Osteocyte (in vitro differentiated cells): ENCODE results near the gene SMIM13. TPM values are rescaled to one million over a fixed set of nuclear protein-coding genes. Genes with fewer than 3 reads are reported as not detected.
A peak's percentile ranks its signal among the peaks of the same experiment; 100 is the strongest.

Source experiments
- DNase-seq: peaks from one replicate; pipeline ENCODE4 v3.0.0; 2021; ENCODE audit warnings: mixed read lengths; ENCODE audit not compliant: unreplicated experiment; ENCODE audit errors: extremely low spot score
- H3K27ac Mint-ChIP-seq: one replicate; pipeline ENCODE4 v1.8.0; 2021; ENCODE audit warnings: mild to moderate bottlenecking, mixed read lengths; ENCODE audit not compliant: unreplicated experiment
- H3K27me3 Mint-ChIP-seq: one replicate; pipeline ENCODE4 v1.8.0; 2021; ENCODE audit warnings: mixed read lengths; ENCODE audit not compliant: unreplicated experiment
- H3K36me3 Mint-ChIP-seq: one replicate; pipeline ENCODE4 v1.8.0; 2021; ENCODE audit warnings: mixed read lengths; ENCODE audit not compliant: unreplicated experiment
- H3K4me1 Mint-ChIP-seq: one replicate; pipeline ENCODE4 v1.8.0; 2021; ENCODE audit warnings: mixed read lengths; ENCODE audit not compliant: unreplicated experiment
- H3K4me3 Mint-ChIP-seq: one replicate; pipeline ENCODE4 v1.8.0; 2021; ENCODE audit warnings: mild to moderate bottlenecking, moderate library complexity, mixed read lengths; ENCODE audit not compliant: unreplicated experiment
- H3K9me3 Mint-ChIP-seq: one replicate; pipeline ENCODE4 v1.8.0; 2021; ENCODE audit warnings: mixed read lengths; ENCODE audit not compliant: unreplicated experiment
- CTCF ChIP-seq: fragments of 200-600 bp; sonication (generic); IDR thresholded peaks from 2 replicates; pipeline ENCODE4 v1.5.0; 2021; ENCODE audit warnings: antibody characterized with exemption, mild to moderate bottlenecking, moderate library complexity
- total RNA-seq: library from RNA; stranded (reverse); gene quantifications from 2 replicates; pipeline ENCODE4 v1.2.1, GENCODE V29; 2021

The SMIM13 gene
- total RNA-seq, 1 donor from 2014 or later = 19.6 TPM

- no peak for TF ChIP-seq CTCF
- DNase-seq = no peak
- Mint-ChIP-seq H3K4me3 (peak overlapping the region; percentile 90), H3K9me3 (no peaks in the 10 kb centered on the region), H3K27me3 (no peaks in the 10 kb centered on the region), H3K27ac (peak overlapping the region; percentile 97), H3K4me1 (peaks cover 33% of the 10 kb centered on the region), H3K36me3 (peaks cover 6% of the 10 kb centered on the region)
These were observed 1.3 kb downstream of the SMIM13 start for GRCh38 chr6:11094941-11095340.

DNA sequence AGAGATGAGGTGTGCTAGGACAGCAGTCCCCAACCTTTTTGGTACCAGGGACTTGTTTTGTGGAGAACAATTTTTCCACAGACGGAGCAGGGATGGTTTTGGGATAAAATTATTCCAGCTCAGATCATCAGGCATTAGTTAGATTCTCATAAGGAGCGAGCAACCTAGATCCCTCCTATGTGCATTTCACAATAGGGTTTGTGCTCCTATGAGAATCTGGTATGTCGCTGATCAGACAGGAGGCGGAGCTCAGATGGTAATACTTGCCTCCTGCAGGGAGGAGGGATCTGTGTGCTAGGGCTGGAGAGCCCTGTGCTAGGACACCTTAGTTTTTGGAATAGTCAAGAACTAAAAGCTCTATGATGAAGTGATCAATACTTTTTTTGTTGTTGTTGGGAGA, 2.5 kb downstream of the SMIM13 start:
- DNase-seq = no peak
- peaks cover 14% of the 10 kb centered on the region for H3K36me3 Mint-ChIP-seq
- no peak overlapping the region for H3K4me3 Mint-ChIP-seq
- no peak for TF ChIP-seq CTCF
- peaks cover 8% of the 10 kb centered on the region for H3K9me3 Mint-ChIP-seq
- no peaks in the 10 kb centered on the region for H3K27me3 Mint-ChIP-seq
- peaks cover 33% of the 10 kb centered on the region for H3K4me1 Mint-ChIP-seq
- peak overlapping the region; percentile 70 for H3K27ac Mint-ChIP-seq

DNA sequence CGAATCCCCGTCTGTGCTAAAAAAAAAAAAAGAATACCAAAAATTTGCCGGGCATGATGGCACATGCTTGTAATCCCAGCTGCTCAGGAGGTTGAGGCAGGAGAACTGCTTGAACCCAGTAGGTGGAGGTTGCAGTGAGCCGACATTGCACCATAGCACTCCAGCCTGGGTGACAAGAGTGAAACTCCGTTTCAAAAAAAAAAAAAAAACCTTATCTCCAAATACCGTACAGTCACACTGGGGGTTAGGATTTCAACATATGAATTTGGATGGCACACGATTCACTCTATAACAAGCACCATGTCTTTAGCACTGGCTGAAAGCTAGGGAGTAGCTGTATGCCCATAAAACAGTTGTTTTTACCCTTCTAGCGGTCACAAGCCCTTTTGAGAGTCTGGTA, 3.8 kb downstream of the SMIM13 start:
- TF ChIP-seq CTCF = no peak
- peaks cover 16% of the 10 kb centered on the region for H3K36me3 Mint-ChIP-seq
- H3K9me3 Mint-ChIP-seq = peaks cover 9% of the 10 kb centered on the region
- no peaks in the 10 kb centered on the region for H3K27me3 Mint-ChIP-seq
- DNase-seq = no peak
- no peak overlapping the region for H3K27ac Mint-ChIP-seq
- H3K4me1 Mint-ChIP-seq = peaks cover 33% of the 10 kb centered on the region
- no peak overlapping the region for H3K4me3 Mint-ChIP-seq

DNA sequence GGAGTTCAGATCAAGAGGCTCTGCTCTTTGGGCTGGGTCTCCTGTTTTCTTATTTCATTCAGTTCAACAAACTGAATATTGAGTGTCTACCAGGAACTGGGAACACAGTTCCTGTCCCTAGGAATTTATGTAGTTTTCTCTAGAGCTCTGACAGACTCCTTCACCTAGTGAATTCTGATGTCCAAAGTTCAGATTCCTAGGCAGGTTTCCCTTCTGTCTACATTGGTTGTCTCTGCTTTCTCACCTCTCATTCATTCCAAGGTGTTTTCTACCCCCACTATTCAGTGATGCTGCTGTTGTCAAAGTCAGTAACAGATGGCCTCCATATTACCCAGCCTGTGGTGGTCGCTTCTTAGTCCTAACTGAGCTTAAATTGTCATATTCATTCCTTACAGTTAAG, 4.4 kb downstream of the SMIM13 start:
- no peak for TF ChIP-seq CTCF
- peaks cover 9% of the 10 kb centered on the region for H3K9me3 Mint-ChIP-seq
- H3K36me3 Mint-ChIP-seq = peaks cover 16% of the 10 kb centered on the region
- no peaks in the 10 kb centered on the region for H3K27me3 Mint-ChIP-seq
- no peak overlapping the region for H3K27ac Mint-ChIP-seq
- DNase-seq = no peak
- H3K4me3 Mint-ChIP-seq = no peak overlapping the region
- H3K4me1 Mint-ChIP-seq = peaks cover 27% of the 10 kb centered on the region

DNA sequence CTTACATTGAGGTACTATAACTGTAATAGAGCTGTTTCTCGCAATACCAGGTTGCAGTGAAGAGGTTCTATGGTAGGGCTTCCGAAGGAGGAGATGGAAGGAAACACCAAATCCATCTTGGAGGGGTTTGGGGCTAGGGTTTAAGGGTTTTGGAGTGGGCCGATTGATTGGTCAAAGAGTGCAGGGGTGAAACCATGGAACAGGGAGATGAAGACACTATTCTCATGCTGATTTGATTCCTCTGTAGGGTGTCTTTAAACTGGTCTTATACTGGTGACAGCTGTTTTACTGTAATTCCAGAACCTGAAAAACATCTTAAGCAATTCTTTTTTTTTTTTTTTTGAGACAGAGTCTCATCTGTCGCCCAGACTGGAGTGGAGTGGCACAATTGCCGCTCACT, 7.8 kb downstream of the SMIM13 start:
- Mint-ChIP-seq H3K36me3 (peaks cover 16% of the 10 kb centered on the region), H3K4me1 (peaks cover 4% of the 10 kb centered on the region), H3K27ac (no peak overlapping the region), H3K9me3 (peaks cover 9% of the 10 kb centered on the region), H3K4me3 (no peak overlapping the region), H3K27me3 (no peaks in the 10 kb centered on the region)
- no peak for DNase-seq
- TF ChIP-seq CTCF = no peak
